Measurements from ENCODE around the gene TCF12. TPM values are rescaled to one million over a fixed set of nuclear protein-coding genes. Genes with fewer than 3 reads are reported as not detected.
"Not testable (repeated sequence)": the region's sequence is repeated elsewhere in the genome, so short reads cannot be mapped to it uniquely, and the experiment has no call there.

Gene TCF12
- total and polyA plus RNA-seq, 4 donors, result 17.8 to 158 (median 64.4) TPM

DNA sequence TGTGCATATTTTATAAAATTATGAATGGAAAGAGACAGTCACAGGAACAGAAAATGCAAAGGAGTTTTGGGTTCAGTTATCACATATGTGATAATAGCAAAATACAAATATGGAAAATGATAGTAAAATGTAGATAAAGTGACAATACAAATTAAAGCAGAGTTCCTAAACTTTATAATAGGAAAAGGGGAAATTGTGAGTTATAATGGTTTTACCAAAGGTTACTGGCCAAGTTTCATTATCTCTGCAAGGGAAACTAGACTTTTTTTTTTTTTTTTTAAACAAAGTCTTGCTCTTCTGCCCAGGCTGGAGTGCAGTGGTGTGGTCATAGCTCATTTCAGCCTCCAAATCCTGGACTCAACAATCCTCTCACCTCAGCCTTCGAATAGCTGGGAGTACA lies 229.2 kb downstream of the TCF12 start:
- ATAC-seq (ENCODE audit: low FRiP score), result no peak
- H3K36me3 ChIP-seq (ENCODE audit: control insufficient read depth in 1 of 2, insufficient read depth in 2 of 2, low read length in 1 of 2), result peaks cover 0 to 1% of the 10 kb centered on the region in 2 donors
- intact Hi-C loops (cut with DNase I), result loop anchor here (5.0 to 10.0 kb wide), 7 partner anchors 70 to 653 kb away; partner anchors contain the start of gene TCF12 (in 1 of the 2)
- 86 to 87% methylated on average over 1 of the region's 1 CpG for WGBS, 2 donors
- peaks cover 5 to 12% of the 10 kb centered on the region in 2 donors for H3K4me1 ChIP-seq (ENCODE audit: control insufficient read depth in 1 of 2, insufficient read depth in 2 of 2, low read length in 2 of 2)
- no peak overlapping the region for H3K4me3 ChIP-seq (ENCODE audit: low read length in 2 of 2)
- no peak overlapping the region for H3K27ac ChIP-seq (ENCODE audit: low read depth in 1 of 2, low read length in 2 of 2)
- no peaks in the 10 kb centered on the region for H3K27me3 ChIP-seq (ENCODE audit: control insufficient read depth in 1 of 2, insufficient read depth in 2 of 2, low read length in 1 of 2)
- H3K9me3 ChIP-seq (ENCODE audit: control insufficient read depth, low read length), result no peaks in the 10 kb centered on the region
- DNase-seq, result no peak

- ATAC-seq (ENCODE audit: low FRiP score) (no peak), DNase-seq (no peak)
- Histone ChIP-seq H3K4me3 (ENCODE audit: low read length in 2 of 2) (no peak overlapping the region), H3K27me3 (ENCODE audit: control insufficient read depth in 1 of 2, insufficient read depth in 2 of 2, low read length in 1 of 2) (no peaks in the 10 kb centered on the region), H3K27ac (ENCODE audit: low read depth in 1 of 2, low read length in 2 of 2) (no peak overlapping the region), H3K4me1 (ENCODE audit: control insufficient read depth in 1 of 2, insufficient read depth in 2 of 2, low read length in 2 of 2) (peaks cover 5 to 12% of the 10 kb centered on the region in 2 donors), H3K9me3 (ENCODE audit: control insufficient read depth, low read length) (no peaks in the 10 kb centered on the region), H3K36me3 (ENCODE audit: control insufficient read depth in 1 of 2, insufficient read depth in 2 of 2, low read length in 1 of 2) (peaks cover 0 to 1% of the 10 kb centered on the region in 2 donors)
- intact Hi-C loops (cut with DNase I), result loop anchor here (5.0 to 10.0 kb wide), 7 partner anchors 69 to 653 kb away; partner anchors contain the start of gene TCF12 (in 1 of the 2)
Observed at GRCh38 chr15:57148262-57148661, 229.8 kb downstream of the TCF12 start.

- intact Hi-C loops (cut with DNase I), result loop anchor here (5.0 to 10.0 kb wide), 7 partner anchors 68 to 654 kb away; partner anchors contain the start of gene TCF12 (in 1 of the 2)
- DNase-seq, result no peak
- Histone ChIP-seq H3K4me3 (ENCODE audit: low read length in 2 of 2) (no peak overlapping the region), H3K4me1 (ENCODE audit: control insufficient read depth in 1 of 2, insufficient read depth in 2 of 2, low read length in 2 of 2) (peaks cover 5 to 12% of the 10 kb centered on the region in 2 donors), H3K27ac (ENCODE audit: low read depth in 1 of 2, low read length in 2 of 2) (no peak overlapping the region), H3K36me3 (ENCODE audit: control insufficient read depth in 1 of 2, insufficient read depth in 2 of 2, low read length in 1 of 2) (peaks cover 0 to 1% of the 10 kb centered on the region in 2 donors), H3K27me3 (ENCODE audit: control insufficient read depth in 1 of 2, insufficient read depth in 2 of 2, low read length in 1 of 2) (no peaks in the 10 kb centered on the region), H3K9me3 (ENCODE audit: control insufficient read depth, low read length) (no peaks in the 10 kb centered on the region)
- ATAC-seq (ENCODE audit: low FRiP score), result no peak
Observed at GRCh38 chr15:57149196-57149595, 230.8 kb downstream of the TCF12 start.

DNA sequence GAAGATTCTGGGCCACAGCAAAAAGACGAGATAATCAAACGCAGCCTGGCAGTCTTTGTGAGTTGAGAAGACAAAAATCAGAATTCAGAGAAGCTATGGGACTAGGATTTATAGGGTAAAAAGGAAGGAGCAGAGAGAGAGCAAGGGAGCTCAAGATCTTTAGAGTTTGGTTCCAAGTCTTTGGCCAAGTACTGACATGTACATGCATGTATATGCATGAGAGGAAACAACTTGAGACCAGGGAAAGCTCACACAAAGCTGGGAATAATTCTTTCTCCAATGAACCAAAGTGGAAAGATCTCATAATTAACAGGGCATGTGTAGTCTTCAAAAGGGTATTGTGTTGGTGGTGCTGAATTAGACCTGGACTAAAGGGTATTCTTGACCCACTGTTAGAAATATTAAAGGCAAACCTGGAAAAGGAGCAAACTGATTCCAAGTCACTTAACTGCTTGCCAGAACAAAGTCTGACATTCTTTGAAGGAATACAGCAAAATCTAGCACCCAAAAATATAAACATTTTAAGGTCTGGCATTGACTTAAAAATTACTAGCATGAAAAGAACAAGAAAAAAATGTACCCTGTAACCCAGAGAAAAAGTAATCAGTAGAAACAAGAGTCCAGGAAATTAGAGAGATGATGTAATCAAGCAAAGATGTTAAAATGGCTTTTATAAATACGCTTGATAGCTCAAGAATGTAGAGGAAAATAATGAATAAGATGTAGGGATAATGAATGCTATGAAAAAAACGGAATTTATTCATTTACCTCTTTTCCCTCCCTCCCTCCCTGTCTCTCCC lies 231.8 kb downstream of the TCF12 start:
- DNase-seq (no peak), ATAC-seq (ENCODE audit: low FRiP score) (no peak)
- Histone ChIP-seq H3K4me1 (ENCODE audit: control insufficient read depth in 1 of 2, insufficient read depth in 2 of 2, low read length in 2 of 2) (peaks cover 5 to 12% of the 10 kb centered on the region in 2 donors), H3K36me3 (ENCODE audit: control insufficient read depth in 1 of 2, insufficient read depth in 2 of 2, low read length in 1 of 2) (peaks cover 0 to 1% of the 10 kb centered on the region in 2 donors), H3K9me3 (ENCODE audit: control insufficient read depth, low read length) (no peaks in the 10 kb centered on the region), H3K27ac (ENCODE audit: low read depth in 1 of 2, low read length in 2 of 2) (peak overlapping the region; percentile 87 to 98), H3K4me3 (ENCODE audit: low read length in 2 of 2) (no peak overlapping the region), H3K27me3 (ENCODE audit: control insufficient read depth in 1 of 2, insufficient read depth in 2 of 2, low read length in 1 of 2) (no peaks in the 10 kb centered on the region)
- intact Hi-C loops (cut with DNase I), result no loop called here
- WGBS, 2 donors, result 18 to 20% methylated on average over 4 of the region's 4 CpGs

GRCh38 chr15:57150866-57151203 lies 232.4 kb downstream of the TCF12 start:
- H3K9me3 ChIP-seq (ENCODE audit: control insufficient read depth, low read length); H3K36me3 ChIP-seq (ENCODE audit: control insufficient read depth in 1 of 2, insufficient read depth in 2 of 2, low read length in 1 of 2); ATAC-seq (ENCODE audit: low FRiP score); intact Hi-C loops (cut with DNase I); H3K4me3 ChIP-seq (ENCODE audit: low read length in 2 of 2); H3K27me3 ChIP-seq (ENCODE audit: control insufficient read depth in 1 of 2, insufficient read depth in 2 of 2, low read length in 1 of 2); DNase-seq: not testable (repeated sequence)
- H3K27ac ChIP-seq (ENCODE audit: low read depth in 1 of 2, low read length in 2 of 2), result peak overlapping the region in 1 of 2 donors; percentile 61
- H3K4me1 ChIP-seq (ENCODE audit: control insufficient read depth in 1 of 2, insufficient read depth in 2 of 2, low read length in 2 of 2), result peaks cover 5 to 12% of the 10 kb centered on the region in 2 donors
- 49 to 64% methylated on average over 1 of the region's 1 CpG for WGBS, 2 donors

DNA sequence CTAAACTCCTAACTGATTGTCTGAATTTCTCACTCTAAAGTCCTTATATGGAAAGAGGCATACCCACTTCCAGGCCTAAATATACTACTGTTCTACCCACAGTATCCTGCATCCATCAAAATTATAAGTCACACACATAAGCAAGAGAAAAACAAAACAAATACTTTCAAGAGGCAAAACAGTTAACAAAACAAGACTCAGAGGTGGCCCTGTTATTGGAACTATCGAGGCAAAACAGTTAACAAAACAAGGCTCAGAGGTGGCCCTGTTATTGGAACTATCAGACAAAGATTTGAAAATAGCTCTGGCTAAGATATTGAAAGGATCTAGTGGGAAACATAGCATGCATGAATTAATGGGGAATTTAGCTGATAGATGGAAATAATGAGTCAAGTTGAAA lies 233.7 kb downstream of the TCF12 start:
- no peaks in the 10 kb centered on the region for H3K27me3 ChIP-seq (ENCODE audit: control insufficient read depth in 1 of 2, insufficient read depth in 2 of 2, low read length in 1 of 2)
- peaks cover 0 to 1% of the 10 kb centered on the region in 2 donors for H3K36me3 ChIP-seq (ENCODE audit: control insufficient read depth in 1 of 2, insufficient read depth in 2 of 2, low read length in 1 of 2)
- H3K4me1 ChIP-seq (ENCODE audit: control insufficient read depth in 1 of 2, insufficient read depth in 2 of 2, low read length in 2 of 2), result peaks cover 3 to 12% of the 10 kb centered on the region in 2 donors
- no peak for DNase-seq
- H3K4me3 ChIP-seq (ENCODE audit: low read length in 2 of 2), result no peak overlapping the region
- no peak for ATAC-seq (ENCODE audit: low FRiP score)
- H3K9me3 ChIP-seq (ENCODE audit: control insufficient read depth, low read length), result no peaks in the 10 kb centered on the region
- H3K27ac ChIP-seq (ENCODE audit: low read depth in 1 of 2, low read length in 2 of 2), result no peak overlapping the region
- intact Hi-C loops (cut with DNase I), result no loop called here
- 61 to 64% methylated on average over 1 of the region's 1 CpG for WGBS, 2 donors

DNA sequence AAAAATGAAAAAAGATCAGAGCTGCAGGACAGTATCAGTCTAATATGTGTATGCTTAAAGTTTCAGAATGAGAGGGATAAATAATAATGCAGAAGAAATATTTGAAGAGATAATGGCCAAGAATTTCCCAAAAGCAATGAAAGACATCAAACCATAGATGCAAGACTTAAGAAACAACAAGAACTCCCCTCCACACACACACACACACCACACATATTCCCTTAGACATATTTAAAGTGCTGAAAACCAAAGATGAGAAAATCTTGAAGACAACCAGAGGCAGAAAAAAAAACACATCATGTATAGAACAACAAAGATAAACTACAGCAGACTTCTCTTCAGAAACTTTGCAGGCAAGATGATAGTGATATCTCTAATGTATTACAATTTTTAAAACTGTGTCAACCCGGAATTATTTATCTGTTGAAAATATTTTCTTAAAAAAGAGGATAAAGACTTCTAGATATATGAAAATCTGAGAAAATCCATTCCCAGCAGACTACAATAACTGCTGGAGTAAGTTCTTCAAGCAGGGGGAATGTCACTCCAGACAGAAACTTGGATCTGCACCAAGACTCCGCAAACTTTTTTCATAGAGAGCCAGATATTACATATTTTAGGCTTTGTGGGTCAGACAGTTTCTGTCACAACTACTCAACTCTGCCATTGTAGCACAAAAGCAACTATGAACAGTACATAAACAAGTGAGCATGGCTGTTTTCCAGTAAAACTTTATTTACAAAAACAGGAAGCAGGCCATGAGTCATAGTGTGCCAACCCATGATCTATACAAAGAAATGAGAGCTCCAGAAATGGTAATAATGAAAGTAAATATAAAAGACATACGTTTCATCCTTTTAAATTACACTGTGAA lies 234.5 kb downstream of the TCF12 start:
- no peak for DNase-seq
- Histone ChIP-seq H3K27ac (ENCODE audit: low read depth in 1 of 2, low read length in 2 of 2) (no peak overlapping the region), H3K9me3 (ENCODE audit: control insufficient read depth, low read length) (no peaks in the 10 kb centered on the region), H3K27me3 (ENCODE audit: control insufficient read depth in 1 of 2, insufficient read depth in 2 of 2, low read length in 1 of 2) (no peaks in the 10 kb centered on the region), H3K36me3 (ENCODE audit: control insufficient read depth in 1 of 2, insufficient read depth in 2 of 2, low read length in 1 of 2) (peaks cover 0 to 1% of the 10 kb centered on the region in 2 donors), H3K4me1 (ENCODE audit: control insufficient read depth in 1 of 2, insufficient read depth in 2 of 2, low read length in 2 of 2) (peaks cover 3 to 12% of the 10 kb centered on the region in 2 donors), H3K4me3 (ENCODE audit: low read length in 2 of 2) (no peak overlapping the region)
- intact Hi-C loops (cut with DNase I), result no loop called here
- ATAC-seq (ENCODE audit: low FRiP score), result no peak
- WGBS, 2 donors, result 14% methylated on average over 3 of the region's 3 CpGs

DNA sequence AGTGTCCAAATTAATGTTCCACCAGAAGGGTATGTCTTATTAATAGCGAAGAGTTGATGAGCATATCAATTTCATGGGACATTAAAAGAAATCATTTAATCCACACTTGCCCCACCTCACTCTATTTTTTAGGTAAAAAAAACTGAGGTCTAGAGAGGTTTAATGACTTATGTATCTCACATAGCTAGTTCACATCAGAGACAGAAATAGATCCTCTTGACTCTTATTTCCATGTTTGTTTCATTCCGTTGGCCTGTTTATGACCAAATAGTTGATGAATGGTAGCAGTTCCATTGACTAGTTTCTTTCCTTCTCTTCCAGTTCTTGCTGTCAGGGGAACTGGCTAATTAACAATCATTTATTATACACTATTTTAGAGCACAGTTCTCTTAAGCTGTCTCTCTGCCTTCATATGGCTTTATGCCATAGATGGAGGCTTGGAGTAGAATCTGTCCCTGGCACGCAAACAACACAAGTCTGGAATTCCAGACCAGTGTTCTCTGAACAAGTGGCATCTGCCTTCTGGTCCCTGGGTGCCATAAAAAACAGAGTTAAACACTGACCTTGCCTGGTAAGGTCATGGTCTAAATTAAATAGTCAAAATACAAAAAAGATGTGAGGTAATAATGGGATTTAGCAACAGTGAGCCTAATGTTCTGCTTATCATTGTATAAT lies 237.9 kb downstream of the TCF12 start:
- Histone ChIP-seq H3K27ac (ENCODE audit: low read depth in 1 of 2, low read length in 2 of 2) (no peak overlapping the region), H3K27me3 (ENCODE audit: control insufficient read depth in 1 of 2, insufficient read depth in 2 of 2, low read length in 1 of 2) (no peaks in the 10 kb centered on the region), H3K4me1 (ENCODE audit: control insufficient read depth in 1 of 2, insufficient read depth in 2 of 2, low read length in 2 of 2) (peaks cover 0 to 2% of the 10 kb centered on the region in 2 donors), H3K36me3 (ENCODE audit: control insufficient read depth in 1 of 2, insufficient read depth in 2 of 2, low read length in 1 of 2) (peaks cover 0 to 1% of the 10 kb centered on the region in 2 donors), H3K9me3 (ENCODE audit: control insufficient read depth, low read length) (no peaks in the 10 kb centered on the region), H3K4me3 (ENCODE audit: low read length in 2 of 2) (no peak overlapping the region)
- no peak for DNase-seq
- no peak for ATAC-seq (ENCODE audit: low FRiP score)
- WGBS, 2 donors, result 16 to 23% methylated on average over 3 of the region's 3 CpGs
- intact Hi-C loops (cut with DNase I), result no loop called here
